Liver (tissue), 9 donors: Measurements from ENCODE around the gene MUTYH. TPM values are rescaled to one million over a fixed set of nuclear protein-coding genes. Genes with fewer than 3 reads are reported as not detected.

Experiments used
- DNase-seq: peaks from one replicate; pipeline ENCODE4 v3.0.0-alpha.2; 2017; ENCODE audit warnings: low spot score
- H3K27ac ChIP-seq, 2 donors: one replicate each; pipeline ENCODE4 v1.7.0; 2013; ENCODE audit warnings: inconsistent platforms in 2 of 2, low read length in 2 of 2, control low read depth in 1 of 2, low read depth in 1 of 2, mild to moderate bottlenecking in 1 of 2
- H3K27me3 ChIP-seq, 4 donors: one replicate each; pipeline versions ENCODE4 v1.6.1 to v1.7.0; 2013; ENCODE audit warnings: low read length in 3 of 4, inconsistent platforms in 1 of 4, mild to moderate bottlenecking in 1 of 4, moderate library complexity in 1 of 4; ENCODE audit not compliant: control insufficient read depth in 4 of 4, insufficient read depth in 4 of 4
- H3K36me3 ChIP-seq, 4 donors: one replicate each; pipeline versions ENCODE4 v1.6.1 to v1.7.0; 2013; ENCODE audit warnings: low read length in 3 of 4, mild to moderate bottlenecking in 3 of 4, low read depth in 1 of 4, moderate library complexity in 1 of 4; ENCODE audit not compliant: control insufficient read depth in 4 of 4, insufficient read depth in 3 of 4
- H3K4me1 ChIP-seq, 4 donors: one replicate each; pipeline versions ENCODE4 v1.6.1 to v1.7.0; 2013; ENCODE audit warnings: low read length in 3 of 4, mild to moderate bottlenecking in 3 of 4, moderate library complexity in 1 of 4; ENCODE audit not compliant: control insufficient read depth in 4 of 4, insufficient read depth in 4 of 4
- H3K4me3 ChIP-seq, 3 donors: one replicate each; pipeline versions ENCODE4 v1.6.1 to v1.7.0; 2013; ENCODE audit warnings: low read length in 3 of 3, control low read depth in 1 of 3, low read depth in 1 of 3, mild to moderate bottlenecking in 1 of 3
- H3K9ac ChIP-seq, 2 donors: one replicate each; pipeline ENCODE4 v1.7.0; 2013; ENCODE audit warnings: low read length in 2 of 2, mild to moderate bottlenecking in 2 of 2, moderate library complexity in 2 of 2, control low read depth in 1 of 2, low read depth in 1 of 2
- H3K9me3 ChIP-seq, 4 donors: one replicate each; pipeline versions ENCODE4 v1.6.1 to v1.7.0; 2013; ENCODE audit warnings: low read length in 3 of 4; ENCODE audit not compliant: control insufficient read depth in 4 of 4
- ATF3 ChIP-seq: IDR thresholded peaks from 2 replicates; pipeline ENCODE4 v1.6.1; 2016; ENCODE audit warnings: antibody characterized with exemption
- CTCF ChIP-seq: fragments of 150-350 bp; IDR thresholded peaks from 2 replicates; pipeline ENCODE4 v1.5.1; 2017; ENCODE audit warnings: improper control_type of control experiment, low read depth, low read length; ENCODE audit not compliant: missing input control
- EGR1 ChIP-seq, 2 donors: IDR thresholded peaks; 2 replicates each; pipeline ENCODE4 v1.6.1; 2016 to 2018; ENCODE audit warnings: antibody characterized with exemption in 2 of 2, low read depth in 2 of 2
- FOXA2 ChIP-seq: IDR thresholded peaks from 2 replicates; pipeline ENCODE4 v1.6.1; 2016; ENCODE audit warnings: antibody characterized with exemption
- GABPA ChIP-seq, 2 donors: IDR thresholded peaks in 1 of 2; conservative IDR thresholded peaks in 1 of 2; 2 replicates each; pipeline ENCODE4 v1.6.1; 2016; ENCODE audit warnings: antibody characterized with exemption in 2 of 2, mild to moderate bottlenecking in 1 of 2, moderate library complexity in 1 of 2
- HNF4G ChIP-seq: IDR thresholded peaks from 2 replicates; pipeline ENCODE4 v1.6.1; 2016; ENCODE audit warnings: antibody characterized with exemption
- JUND ChIP-seq, 2 donors: IDR thresholded peaks; 2 replicates each; pipeline ENCODE4 v1.6.1; 2016; ENCODE audit warnings: antibody characterized with exemption in 2 of 2
- MAX ChIP-seq: IDR thresholded peaks from 2 replicates; pipeline ENCODE4 v1.6.1; 2016; ENCODE audit warnings: antibody characterized with exemption
- NR2F2 ChIP-seq: IDR thresholded peaks from 2 replicates; pipeline ENCODE4 v1.6.1; 2016; ENCODE audit warnings: antibody characterized with exemption
- RAD21 ChIP-seq, 2 donors: IDR thresholded peaks; 2 replicates each; pipeline ENCODE4 v1.6.1; 2016; ENCODE audit warnings: antibody characterized with exemption in 2 of 2, mild to moderate bottlenecking in 2 of 2
- REST ChIP-seq: IDR thresholded peaks from 2 replicates; pipeline ENCODE4 v1.6.1; 2016; ENCODE audit warnings: antibody characterized with exemption, mild to moderate bottlenecking
- RXRA ChIP-seq, 2 donors: IDR thresholded peaks; 2 replicates each; pipeline ENCODE4 v1.6.1; 2017 to 2018; ENCODE audit warnings: antibody characterized with exemption in 2 of 2, mild to moderate bottlenecking in 1 of 2
- SP1 ChIP-seq: IDR thresholded peaks from 2 replicates; pipeline ENCODE4 v1.6.1; 2018; ENCODE audit warnings: antibody characterized with exemption, mild to moderate bottlenecking
- TAF1 ChIP-seq: conservative IDR thresholded peaks from 2 replicates; pipeline ENCODE4 v1.6.1; 2016; ENCODE audit warnings: antibody characterized with exemption, mild to moderate bottlenecking
- ZBTB33 ChIP-seq: IDR thresholded peaks from 2 replicates; pipeline ENCODE4 v1.6.1; 2016; ENCODE audit warnings: antibody characterized with exemption
- WGBS: extraction: QIAGEN DNeasy Blood & Tissue Kit; methylation state at CpG from one replicate; pipeline ENCODE4 v1.1.7; 2013; 5-methylcytosine and 5-hydroxymethylcytosine counted together
- polyA plus RNA-seq, 2 donors: library from polyadenylated mRNA; stranded (reverse) in 1 of 2; unstranded in 1 of 2; fragments of 200-250 nt in 1 of 2; fragments of >200 nt in 1 of 2; fragmentation: Nextera tagmentation in 1 of 2; extraction: Ambion mirVana in 1 of 2; gene quantifications; one replicate each; pipeline versions ENCODE4 v1.2.1 to v1.2.3, GENCODE V29; 2013 to 2015
- total RNA-seq, 2 donors: library from RNA; depleted of rRNA; stranded (reverse); fragments of >200 nt; gene quantifications; one replicate each; pipeline ENCODE4 v1.2.3, GENCODE V29; 2014
- donor health status: healthy.
- donor health status: healthy.
- donor health status: healthy.
- donor health status: healthy.
- donor health status: healthy.

Gene MUTYH
- total and polyA plus RNA-seq, 4 donors, result 5.2 to 10.0 (median 8.2) TPM

GRCh38 chr1:45300669-45300997 is 39.6 kb downstream of the MUTYH start:
- DNase-seq, result no peak
- Histone ChIP-seq H3K4me3 (no peak overlapping the region), H3K27ac (no peak overlapping the region), H3K36me3 (no peaks in the 10 kb centered on the region), H3K9me3 (no peaks in the 10 kb centered on the region), H3K4me1 (peaks cover 3 to 22% (median 12%) of the 10 kb centered on the region in 4 donors), H3K27me3 (no peaks in the 10 kb centered on the region), H3K9ac (no peak overlapping the region)
- TF ChIP-seq MAX, result no peak
- peak; percentile 7 for TF ChIP-seq NR2F2
- 62% methylated on average over 2 of the region's 2 CpGs for WGBS

GRCh38 chr1:45299981-45300668 is 40.1 kb downstream of the MUTYH start:
- H3K4me3 ChIP-seq, result no peak overlapping the region
- H3K9me3 ChIP-seq, result no peaks in the 10 kb centered on the region
- no peak overlapping the region for H3K9ac ChIP-seq
- DNase-seq, result no peak
- H3K27me3 ChIP-seq, result no peaks in the 10 kb centered on the region
- no peak overlapping the region for H3K27ac ChIP-seq
- 15% methylated on average over 4 of the region's 4 CpGs for WGBS
- TF ChIP-seq RXRA (IDR thresholded peaks at IDR 0.05) (no peak), JUND (IDR thresholded peaks at IDR 0.05) (no peak), HNF4G (no peak), MAX (no peak), TAF1 (no peak), RAD21 (IDR thresholded peaks at IDR 0.05) (peak; percentile 93 to 95), ATF3 (no peak), GABPA (IDR thresholded peaks at IDR 0.05 in 1 of 2, conservative IDR thresholded peaks at IDR 0.05 in 1 of 2) (no peak), REST (no peak), EGR1 (IDR thresholded peaks at IDR 0.05; ENCODE audit: low read depth in 2 of 2) (no peak), SP1 (no peak), ZBTB33 (no peak), NR2F2 (peak; percentile 11), FOXA2 (no peak), CTCF (peak; percentile 72)
- H3K36me3 ChIP-seq, result no peaks in the 10 kb centered on the region
- peaks cover 3 to 20% (median 11%) of the 10 kb centered on the region in 4 donors for H3K4me1 ChIP-seq
